GM10266 (cell line): ENCODE data around the gene MAPKAP1.

Source experiments
- DNase-seq: peaks from one replicate; pipeline ENCODE4 v3.0.0; 2012; ENCODE audit errors: extremely low spot score
- CTCF ChIP-seq: IDR thresholded peaks from 2 replicates; pipeline ENCODE4 v1.5.1; 2012; ENCODE audit warnings: mild to moderate bottlenecking, low read depth; ENCODE audit not compliant: control insufficient read depth, insufficient read depth; ENCODE audit errors: missing control alignments

Gene MAPKAP1

GRCh38 chr9:125626187-125626586 is 80.8 kb downstream of the MAPKAP1 start:
- no peak for DNase-seq

GRCh38 chr9:125621170-125621569 is 85.8 kb downstream of the MAPKAP1 start:
- no peak for DNase-seq
- TF ChIP-seq CTCF: no peak

More at GRCh38 chr9:125626187-125626586, 80.8 kb downstream of the MAPKAP1 start:
- no peak for TF ChIP-seq CTCF

GRCh38 chr9:125620216-125620615 is 86.8 kb downstream of the MAPKAP1 start:
- no peak for DNase-seq
- no peak for TF ChIP-seq CTCF

- no peak for TF ChIP-seq CTCF
- DNase-seq: no peak
Measured at GRCh38 chr9:125617087-125617486, 89.9 kb downstream of the MAPKAP1 start.

GRCh38 chr9:125613141-125613540 is 93.9 kb downstream of the MAPKAP1 start:
- TF ChIP-seq CTCF: no peak
- no peak for DNase-seq

- no peak for DNase-seq
- no peak for TF ChIP-seq CTCF
Measured at GRCh38 chr9:125612616-125613015, 94.4 kb downstream of the MAPKAP1 start.

GRCh38 chr9:125611121-125611765 is 95.8 kb downstream of the MAPKAP1 start:
- DNase-seq: no peak
- TF ChIP-seq CTCF: no peak
